Ishikawa (cell line): ENCODE results near the gene LIMA1.

Source experiments
- RAD21 ChIP-seq: IDR thresholded peaks from 2 replicates; pipeline ENCODE4 v1.6.1; 2012; ENCODE audit warnings: low read depth
- TAF1 ChIP-seq: IDR thresholded peaks from 2 replicates; pipeline ENCODE4 v1.6.1; 2012; ENCODE audit warnings: low read depth, mild to moderate bottlenecking
- TF ChIP-seq, protein P1 (sequence below): IDR thresholded peaks from 2 replicates; pipeline ENCODE4 v1.6.1; 2012
- TF ChIP-seq, protein P2 (sequence below): IDR thresholded peaks from 2 replicates; pipeline ENCODE4 v1.6.1; 2012; ENCODE audit warnings: low read depth, mild to moderate bottlenecking

DNA sequence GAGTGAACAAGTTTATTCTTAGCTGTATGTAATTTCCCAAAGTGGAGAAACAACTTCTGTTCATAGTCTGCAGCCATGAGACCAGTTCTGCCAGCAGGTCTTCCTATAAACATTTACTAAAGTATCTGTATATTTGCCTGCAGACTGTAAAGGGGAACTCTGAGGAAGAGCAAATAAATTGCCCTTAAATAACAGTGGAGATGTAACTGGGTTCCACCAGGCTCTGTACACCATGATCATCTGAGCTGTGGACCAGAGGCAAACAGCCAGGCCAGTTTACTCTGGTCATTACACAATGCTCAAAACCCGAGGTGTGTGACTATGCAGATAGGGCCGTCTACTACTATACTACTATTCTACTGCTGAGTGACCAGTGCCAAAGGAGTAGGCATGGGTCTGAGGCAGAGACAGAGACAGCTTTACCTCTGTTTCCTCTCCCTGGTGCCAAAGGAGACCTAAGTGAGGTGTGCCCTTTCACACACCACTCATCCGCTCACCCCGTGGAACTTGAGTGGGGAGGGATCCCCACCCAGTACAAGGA lies 95.0 kb downstream of the LIMA1 start:
- TF ChIP-seq RAD21 = no peak
- TF ChIP-seq TAF1 = no peak
- TF ChIP-seq, protein P1, sequence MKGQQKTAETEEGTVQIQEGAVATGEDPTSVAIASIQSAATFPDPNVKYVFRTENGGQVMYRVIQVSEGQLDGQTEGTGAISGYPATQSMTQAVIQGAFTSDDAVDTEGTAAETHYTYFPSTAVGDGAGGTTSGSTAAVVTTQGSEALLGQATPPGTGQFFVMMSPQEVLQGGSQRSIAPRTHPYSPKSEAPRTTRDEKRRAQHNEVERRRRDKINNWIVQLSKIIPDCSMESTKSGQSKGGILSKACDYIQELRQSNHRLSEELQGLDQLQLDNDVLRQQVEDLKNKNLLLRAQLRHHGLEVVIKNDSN = no peak
- TF ChIP-seq, protein P2, sequence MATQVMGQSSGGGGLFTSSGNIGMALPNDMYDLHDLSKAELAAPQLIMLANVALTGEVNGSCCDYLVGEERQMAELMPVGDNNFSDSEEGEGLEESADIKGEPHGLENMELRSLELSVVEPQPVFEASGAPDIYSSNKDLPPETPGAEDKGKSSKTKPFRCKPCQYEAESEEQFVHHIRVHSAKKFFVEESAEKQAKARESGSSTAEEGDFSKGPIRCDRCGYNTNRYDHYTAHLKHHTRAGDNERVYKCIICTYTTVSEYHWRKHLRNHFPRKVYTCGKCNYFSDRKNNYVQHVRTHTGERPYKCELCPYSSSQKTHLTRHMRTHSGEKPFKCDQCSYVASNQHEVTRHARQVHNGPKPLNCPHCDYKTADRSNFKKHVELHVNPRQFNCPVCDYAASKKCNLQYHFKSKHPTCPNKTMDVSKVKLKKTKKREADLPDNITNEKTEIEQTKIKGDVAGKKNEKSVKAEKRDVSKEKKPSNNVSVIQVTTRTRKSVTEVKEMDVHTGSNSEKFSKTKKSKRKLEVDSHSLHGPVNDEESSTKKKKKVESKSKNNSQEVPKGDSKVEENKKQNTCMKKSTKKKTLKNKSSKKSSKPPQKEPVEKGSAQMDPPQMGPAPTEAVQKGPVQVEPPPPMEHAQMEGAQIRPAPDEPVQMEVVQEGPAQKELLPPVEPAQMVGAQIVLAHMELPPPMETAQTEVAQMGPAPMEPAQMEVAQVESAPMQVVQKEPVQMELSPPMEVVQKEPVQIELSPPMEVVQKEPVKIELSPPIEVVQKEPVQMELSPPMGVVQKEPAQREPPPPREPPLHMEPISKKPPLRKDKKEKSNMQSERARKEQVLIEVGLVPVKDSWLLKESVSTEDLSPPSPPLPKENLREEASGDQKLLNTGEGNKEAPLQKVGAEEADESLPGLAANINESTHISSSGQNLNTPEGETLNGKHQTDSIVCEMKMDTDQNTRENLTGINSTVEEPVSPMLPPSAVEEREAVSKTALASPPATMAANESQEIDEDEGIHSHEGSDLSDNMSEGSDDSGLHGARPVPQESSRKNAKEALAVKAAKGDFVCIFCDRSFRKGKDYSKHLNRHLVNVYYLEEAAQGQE = no peak
